ENCODE measurements around the gene REC8. TPM values are rescaled to one million over a fixed set of nuclear protein-coding genes. Genes with fewer than 3 reads are reported as not detected.
A peak's percentile ranks its signal among the peaks of the same experiment; 100 is the strongest.

The REC8 gene
- total RNA-seq, 1 donor, result 3.3 TPM

GRCh38 chr14:24139272-24139934, 32.5 kb upstream of the REC8 start:
- no peak overlapping the region for H3K27ac ChIP-seq (ENCODE audit: low read depth, low read length)
- H3K36me3 ChIP-seq (ENCODE audit: insufficient read depth, low read length), result peaks cover 32% of the 10 kb centered on the region
- DNase-seq (ENCODE audit: insufficient read length, low spot score, missing footprints), result no peak
- no peak overlapping the region for H3K4me3 ChIP-seq (ENCODE audit: insufficient read depth, low read length)
- H3K4me1 ChIP-seq (ENCODE audit: insufficient read depth, low read length), result peaks cover 33% of the 10 kb centered on the region
- H3K9me3 ChIP-seq (ENCODE audit: low read depth, low read length), result no peaks in the 10 kb centered on the region
- peak overlapping the region; percentile 95 for H3K4me2 ChIP-seq (ENCODE audit: insufficient read depth, low read length)
- no peak for TF ChIP-seq CTCF (IDR thresholded peaks at IDR 0.05; ENCODE audit: extremely low read depth, low read depth, low read length)
- no peaks in the 10 kb centered on the region for H3K27me3 ChIP-seq (ENCODE audit: insufficient read depth, low read length)
- no peak overlapping the region for H2AFZ ChIP-seq (ENCODE audit: low read length)
- peaks cover 56% of the 10 kb centered on the region for H3K79me2 ChIP-seq (ENCODE audit: insufficient read depth, low read length)
- H4K20me1 ChIP-seq (ENCODE audit: insufficient read depth, low read length), result peaks cover 8% of the 10 kb centered on the region

DNA sequence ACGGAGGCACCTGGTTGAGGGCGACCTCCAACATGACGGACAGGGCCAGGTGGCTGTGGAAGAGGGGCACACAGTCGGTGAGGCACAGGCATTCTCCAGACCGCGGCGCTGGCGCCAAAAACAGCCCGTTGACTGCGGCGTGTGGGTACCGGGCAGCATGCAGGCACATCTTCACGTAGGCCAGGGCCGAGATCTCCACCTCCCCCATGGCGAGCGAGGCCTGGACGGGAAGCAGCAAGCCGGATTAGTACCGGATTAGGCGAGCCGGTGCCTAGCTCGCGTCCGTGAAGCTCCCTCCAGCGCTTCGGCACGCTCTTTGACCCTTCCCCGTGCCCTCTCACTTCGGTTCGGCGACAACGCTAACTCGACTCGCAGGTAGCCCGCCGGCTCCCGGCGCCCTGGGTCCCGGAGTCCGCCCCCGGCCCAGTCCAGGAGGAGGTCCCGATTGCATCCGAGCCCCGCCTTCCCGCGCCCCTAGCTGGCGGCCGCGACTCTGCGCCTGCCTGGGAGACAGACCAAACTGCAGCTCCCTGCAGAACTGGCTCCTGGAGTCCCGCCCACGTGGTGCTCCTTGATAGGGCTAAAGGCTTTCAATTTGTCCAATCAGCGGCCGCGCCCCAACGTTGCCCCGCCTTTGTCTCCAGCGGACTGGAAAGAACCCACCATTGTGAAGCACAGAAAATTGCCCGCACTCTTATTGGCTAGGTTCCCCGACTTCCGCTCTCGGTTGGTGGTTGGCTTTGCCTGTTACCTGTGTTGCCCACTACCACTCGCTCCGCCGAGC, 30.6 kb upstream of the REC8 start, which contains the start of gene EMC9:
Gene EMC9 (minus strand): TSS at position 495 of the 784 bp plus-strand sequence. CDS start 287 bp downstream, at position 208.
- H3K9me3 ChIP-seq (ENCODE audit: low read depth, low read length), result no peaks in the 10 kb centered on the region
- peaks cover 46% of the 10 kb centered on the region for H3K4me1 ChIP-seq (ENCODE audit: insufficient read depth, low read length)
- H3K4me3 ChIP-seq (ENCODE audit: insufficient read depth, low read length), result peak within 1 kb of the TSS; percentile 82
- DNase-seq (ENCODE audit: insufficient read length, low spot score, missing footprints), result peak; percentile 100
- H3K27ac ChIP-seq (ENCODE audit: low read depth, low read length), result peak within 1 kb of the TSS; percentile 89
- peak within 1 kb of the TSS; percentile 95 for H3K4me2 ChIP-seq (ENCODE audit: insufficient read depth, low read length)
- peaks cover 67% of the 10 kb centered on the region for H3K79me2 ChIP-seq (ENCODE audit: insufficient read depth, low read length)
- peak; percentile 24 for TF ChIP-seq CTCF (IDR thresholded peaks at IDR 0.05; ENCODE audit: extremely low read depth, low read depth, low read length)
- H4K20me1 ChIP-seq (ENCODE audit: insufficient read depth, low read length), result peaks cover 8% of the 10 kb centered on the region
- H3K36me3 ChIP-seq (ENCODE audit: insufficient read depth, low read length), result peaks cover 35% of the 10 kb centered on the region
- H3K27me3 ChIP-seq (ENCODE audit: insufficient read depth, low read length), result no peaks in the 10 kb centered on the region
- peak within 1 kb of the TSS; percentile 95 for H2AFZ ChIP-seq (ENCODE audit: low read length)

DNA sequence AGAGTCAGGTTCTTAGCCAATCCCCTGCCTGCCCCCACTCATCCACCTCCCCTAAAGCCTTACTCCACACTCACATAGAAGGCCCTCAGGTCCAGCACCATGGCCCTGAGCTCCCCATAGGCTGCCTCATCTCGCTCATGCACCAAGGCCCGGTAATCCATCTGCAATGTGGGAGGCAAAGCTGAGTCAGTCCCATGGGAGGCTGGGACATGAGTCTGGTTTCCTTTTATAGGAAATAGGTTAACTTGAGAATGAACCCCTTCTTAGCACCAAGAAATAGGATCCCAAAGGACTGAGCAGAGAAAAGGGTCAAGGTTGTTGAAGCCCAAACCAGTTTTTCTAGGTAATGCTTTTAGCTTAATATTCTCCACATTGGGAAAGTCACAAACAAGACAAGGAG, 28.4 kb upstream of the REC8 start:
- Histone ChIP-seq H3K27ac (ENCODE audit: low read depth, low read length) (peak overlapping the region; percentile 47), H3K36me3 (ENCODE audit: insufficient read depth, low read length) (peaks cover 21% of the 10 kb centered on the region), H3K9me3 (ENCODE audit: low read depth, low read length) (no peaks in the 10 kb centered on the region), H3K79me2 (ENCODE audit: insufficient read depth, low read length) (peaks cover 57% of the 10 kb centered on the region), H3K4me1 (ENCODE audit: insufficient read depth, low read length) (peaks cover 45% of the 10 kb centered on the region), H2AFZ (ENCODE audit: low read length) (no peak overlapping the region), H3K4me2 (ENCODE audit: insufficient read depth, low read length) (peak overlapping the region; percentile 6), H4K20me1 (ENCODE audit: insufficient read depth, low read length) (peaks cover 10% of the 10 kb centered on the region), H3K27me3 (ENCODE audit: insufficient read depth, low read length) (no peaks in the 10 kb centered on the region), H3K4me3 (ENCODE audit: insufficient read depth, low read length) (no peak overlapping the region)
- peak; percentile 90 for DNase-seq (ENCODE audit: insufficient read length, low spot score, missing footprints)
- no peak for TF ChIP-seq CTCF (IDR thresholded peaks at IDR 0.05; ENCODE audit: extremely low read depth, low read depth, low read length)

DNA sequence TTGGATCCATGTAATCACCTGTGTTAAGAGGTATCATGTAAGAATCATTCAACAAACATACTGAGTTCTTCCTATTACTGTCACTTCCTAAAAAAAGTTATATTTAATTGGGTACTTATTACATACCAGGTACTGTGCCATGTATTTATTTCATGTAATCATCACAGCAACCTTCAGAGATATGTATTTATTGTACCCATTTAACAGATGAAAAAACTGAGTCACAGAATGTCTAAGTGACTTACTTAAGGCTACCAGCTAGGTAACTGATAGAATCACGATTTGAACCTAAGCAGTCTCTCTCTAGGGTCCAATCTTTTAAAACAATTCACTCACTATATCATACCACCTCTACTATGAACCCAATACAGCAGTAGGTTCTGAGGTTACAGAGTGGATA, 27.4 kb upstream of the REC8 start:
- TF ChIP-seq CTCF (IDR thresholded peaks at IDR 0.05; ENCODE audit: extremely low read depth, low read depth, low read length), result no peak
- Histone ChIP-seq H3K27me3 (ENCODE audit: insufficient read depth, low read length) (no peaks in the 10 kb centered on the region), H3K4me3 (ENCODE audit: insufficient read depth, low read length) (no peak overlapping the region), H3K36me3 (ENCODE audit: insufficient read depth, low read length) (peaks cover 16% of the 10 kb centered on the region), H2AFZ (ENCODE audit: low read length) (no peak overlapping the region), H3K4me2 (ENCODE audit: insufficient read depth, low read length) (no peak overlapping the region), H4K20me1 (ENCODE audit: insufficient read depth, low read length) (peaks cover 12% of the 10 kb centered on the region), H3K27ac (ENCODE audit: low read depth, low read length) (peak overlapping the region; percentile 47), H3K9me3 (ENCODE audit: low read depth, low read length) (no peaks in the 10 kb centered on the region), H3K79me2 (ENCODE audit: insufficient read depth, low read length) (peaks cover 54% of the 10 kb centered on the region), H3K4me1 (ENCODE audit: insufficient read depth, low read length) (peaks cover 46% of the 10 kb centered on the region)
- DNase-seq (ENCODE audit: insufficient read length, low spot score, missing footprints), result no peak
